Measurements from ENCODE around the gene PTPRZ1.

The PTPRZ1 gene

DNA sequence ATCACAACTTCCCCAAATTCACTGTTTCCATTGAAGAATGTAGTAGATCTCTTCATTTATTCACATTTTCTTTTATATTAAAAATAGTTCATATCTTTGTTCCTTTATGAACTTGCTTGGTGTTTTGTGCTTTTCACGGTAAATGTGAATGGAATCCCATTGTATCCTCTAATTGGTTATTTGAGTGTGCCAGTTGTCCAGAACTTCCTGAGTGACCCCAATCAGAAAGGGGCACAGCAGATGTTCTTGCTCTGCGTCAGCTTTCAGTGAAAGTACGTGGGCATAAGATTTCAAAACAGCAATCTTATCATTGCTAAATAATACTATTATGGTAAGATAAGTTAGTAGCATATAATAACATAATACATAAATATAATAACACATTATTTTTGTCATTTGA, 47.0 kb downstream of the PTPRZ1 start:
- Histone ChIP-seq H3K27ac (ENCODE audit: low read depth, low read length) (no peak overlapping the region), H3K4me3 (ENCODE audit: low read depth in 1 of 2, low read length in 2 of 2) (no peak overlapping the region), H3K36me3 (ENCODE audit: control insufficient read depth in 1 of 2, insufficient read depth in 2 of 2, low read length in 2 of 2) (no peaks in the 10 kb centered on the region), H3K9me3 (ENCODE audit: control insufficient read depth in 1 of 2, low read length in 2 of 2) (no peaks in the 10 kb centered on the region), H3K4me1 (ENCODE audit: control insufficient read depth in 1 of 2, insufficient read depth in 2 of 2, low read length in 2 of 2) (no peaks in the 10 kb centered on the region), H3K27me3 (ENCODE audit: control insufficient read depth in 1 of 2, insufficient read depth in 2 of 2, low read length in 2 of 2) (no peaks in the 10 kb centered on the region), H3K9ac (ENCODE audit: low read depth in 1 of 2, low read length in 2 of 2) (no peak overlapping the region)

DNA sequence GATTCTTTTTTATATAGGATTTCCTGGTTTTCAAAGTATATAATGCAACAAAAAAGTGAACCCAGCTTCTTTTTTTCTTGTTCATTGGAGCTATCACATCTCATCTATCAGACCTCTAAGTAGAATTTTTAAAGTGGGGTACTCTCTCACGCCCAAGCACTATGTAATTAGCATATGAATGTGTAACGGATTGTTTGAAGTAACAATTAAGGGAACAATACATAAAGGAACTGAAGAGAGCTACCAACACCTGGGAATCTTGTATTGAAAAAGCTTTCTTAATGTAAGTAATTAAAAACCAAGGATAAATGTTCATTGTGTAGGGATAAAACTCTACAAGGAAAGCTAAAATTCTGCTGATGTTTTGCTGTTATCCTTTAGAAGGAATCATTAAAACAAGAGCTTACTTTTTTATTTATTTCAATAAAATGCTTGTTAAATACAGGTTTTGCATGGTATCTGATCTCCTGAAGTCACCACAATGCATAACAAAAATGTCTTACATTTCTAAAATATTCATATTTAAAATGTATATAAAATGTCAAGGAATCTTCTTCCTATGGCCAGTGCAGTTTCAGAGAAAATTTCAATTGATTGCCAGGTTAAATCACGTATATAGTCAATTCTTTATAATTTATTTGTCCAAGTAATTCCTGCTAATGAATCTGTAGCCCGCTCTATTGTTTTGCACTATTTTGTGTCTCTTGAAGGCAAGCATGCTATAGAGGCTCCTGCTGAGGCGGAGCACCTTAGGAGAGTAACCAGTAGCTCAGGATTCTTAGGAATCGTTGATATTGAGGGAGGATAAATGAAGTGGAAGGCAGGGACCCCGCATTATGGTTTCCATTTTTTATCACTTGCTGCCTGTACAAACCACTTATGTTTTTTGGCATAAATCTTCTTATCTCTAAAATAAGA, 51.6 kb downstream of the PTPRZ1 start:
- Histone ChIP-seq H3K9ac (ENCODE audit: low read depth in 1 of 2, low read length in 2 of 2) (no peak overlapping the region), H3K36me3 (ENCODE audit: control insufficient read depth in 1 of 2, insufficient read depth in 2 of 2, low read length in 2 of 2) (no peaks in the 10 kb centered on the region), H3K4me3 (ENCODE audit: low read depth in 1 of 2, low read length in 2 of 2) (no peak overlapping the region), H3K27ac (ENCODE audit: low read depth, low read length) (no peak overlapping the region), H3K27me3 (ENCODE audit: control insufficient read depth in 1 of 2, insufficient read depth in 2 of 2, low read length in 2 of 2) (no peaks in the 10 kb centered on the region), H3K9me3 (ENCODE audit: control insufficient read depth in 1 of 2, low read length in 2 of 2) (no peaks in the 10 kb centered on the region), H3K4me1 (ENCODE audit: control insufficient read depth in 1 of 2, insufficient read depth in 2 of 2, low read length in 2 of 2) (no peaks in the 10 kb centered on the region)

DNA sequence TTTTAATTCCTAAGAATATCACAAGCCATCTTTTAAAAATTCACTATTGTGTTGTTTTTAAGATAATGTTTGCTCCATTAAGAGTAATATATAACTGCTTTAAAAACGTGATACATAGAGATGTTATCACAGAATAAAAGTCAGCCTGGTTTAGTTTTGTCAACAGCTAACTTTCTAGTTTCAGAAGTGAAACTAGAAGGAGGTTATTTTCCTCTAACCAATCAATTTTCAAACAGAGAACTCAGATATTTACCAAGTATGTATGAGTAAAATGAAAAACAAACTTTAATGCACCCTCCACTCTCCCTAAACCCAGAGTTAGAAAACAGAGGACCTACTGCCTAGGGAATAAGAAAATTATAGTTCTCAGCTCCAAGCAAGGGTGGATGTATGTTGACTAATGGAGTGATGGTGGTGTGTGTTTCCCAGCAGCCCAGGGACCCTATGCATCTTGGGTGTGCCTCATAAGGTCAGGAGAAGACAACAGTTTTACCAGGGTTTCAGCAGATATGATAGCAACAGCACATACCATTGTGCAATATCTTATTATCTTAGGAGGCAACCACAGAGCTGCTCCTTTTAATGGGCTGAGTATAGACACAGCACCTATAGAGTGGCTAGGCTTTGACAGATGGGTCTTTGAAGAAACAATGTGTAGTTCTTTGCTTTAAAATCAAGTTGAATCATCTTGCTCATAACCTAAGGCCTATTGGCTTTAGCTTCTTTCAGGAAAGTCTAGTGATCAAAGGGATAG, 58.4 kb downstream of the PTPRZ1 start:
- H3K4me3 ChIP-seq (ENCODE audit: low read depth in 1 of 2, low read length in 2 of 2), result no peak overlapping the region
- H3K9ac ChIP-seq (ENCODE audit: low read depth in 1 of 2, low read length in 2 of 2), result no peak overlapping the region
- H3K27ac ChIP-seq (ENCODE audit: low read depth, low read length), result no peak overlapping the region

DNA sequence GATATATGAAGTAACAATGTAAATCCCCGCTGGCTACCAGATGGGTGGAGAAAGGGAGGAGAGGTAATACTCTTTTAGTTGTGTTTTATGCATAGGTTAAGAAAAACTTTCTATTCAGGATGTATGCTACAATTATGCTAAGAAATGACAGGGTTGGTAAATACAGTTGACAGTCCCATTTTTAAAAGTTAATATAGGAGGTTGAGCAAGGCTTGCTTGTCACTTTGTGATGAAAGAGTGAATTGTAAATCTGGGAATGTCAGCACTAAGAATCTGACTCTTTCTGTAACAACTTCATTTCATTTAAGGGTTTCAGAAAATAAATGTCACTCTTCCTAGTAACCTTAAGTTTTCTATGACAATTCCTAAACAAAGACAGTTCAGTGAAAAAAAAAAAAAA, 59.8 kb downstream of the PTPRZ1 start:
- no peaks in the 10 kb centered on the region for H3K36me3 ChIP-seq (ENCODE audit: control insufficient read depth in 1 of 2, insufficient read depth in 2 of 2, low read length in 2 of 2)
- no peaks in the 10 kb centered on the region for H3K9me3 ChIP-seq (ENCODE audit: control insufficient read depth in 1 of 2, low read length in 2 of 2)
- no peak overlapping the region for H3K9ac ChIP-seq (ENCODE audit: low read depth in 1 of 2, low read length in 2 of 2)
- H3K4me3 ChIP-seq (ENCODE audit: low read depth in 1 of 2, low read length in 2 of 2), result no peak overlapping the region
- no peak overlapping the region for H3K27ac ChIP-seq (ENCODE audit: low read depth, low read length)
- H3K4me1 ChIP-seq (ENCODE audit: control insufficient read depth in 1 of 2, insufficient read depth in 2 of 2, low read length in 2 of 2), result no peaks in the 10 kb centered on the region
- H3K27me3 ChIP-seq (ENCODE audit: control insufficient read depth in 1 of 2, insufficient read depth in 2 of 2, low read length in 2 of 2), result no peaks in the 10 kb centered on the region

More for the DNA sequence above, 58.4 kb downstream of the PTPRZ1 start:
- no peaks in the 10 kb centered on the region for H3K4me1 ChIP-seq (ENCODE audit: control insufficient read depth in 1 of 2, insufficient read depth in 2 of 2, low read length in 2 of 2)
- H3K9me3 ChIP-seq (ENCODE audit: control insufficient read depth in 1 of 2, low read length in 2 of 2), result no peaks in the 10 kb centered on the region
- no peaks in the 10 kb centered on the region for H3K36me3 ChIP-seq (ENCODE audit: control insufficient read depth in 1 of 2, insufficient read depth in 2 of 2, low read length in 2 of 2)
- H3K27me3 ChIP-seq (ENCODE audit: control insufficient read depth in 1 of 2, insufficient read depth in 2 of 2, low read length in 2 of 2), result no peaks in the 10 kb centered on the region

DNA sequence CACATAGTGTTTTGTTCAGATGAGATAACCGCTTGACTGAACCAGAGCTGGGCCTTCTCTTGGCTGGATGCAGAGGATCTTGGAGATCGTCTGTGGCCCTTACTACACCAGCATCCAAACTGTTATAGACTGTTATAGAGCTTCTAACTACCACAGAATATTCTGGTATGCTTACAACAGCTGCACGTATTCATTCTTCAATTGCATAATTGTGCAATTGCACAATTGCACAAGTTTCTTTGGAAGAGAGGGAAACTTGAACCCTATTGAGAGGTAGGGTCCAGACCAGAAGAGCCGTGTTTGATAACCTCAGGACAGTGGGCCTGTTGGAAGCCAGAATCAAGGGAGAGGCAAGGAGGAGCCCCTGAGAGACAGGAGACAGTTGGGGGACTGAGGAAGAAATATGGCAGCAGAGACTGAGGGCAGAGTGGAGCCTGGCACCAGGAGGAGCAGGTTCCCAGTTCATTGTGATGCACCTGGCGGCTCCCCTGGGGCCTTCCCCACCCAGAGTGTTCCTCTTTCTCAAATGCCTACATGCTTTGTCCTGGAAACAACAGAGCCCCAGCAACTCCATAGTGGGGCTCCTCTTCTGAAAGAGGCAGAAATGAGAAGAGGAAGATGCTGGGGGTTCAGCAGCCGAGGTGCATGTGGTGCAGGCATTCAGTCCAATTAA, 64.1 kb downstream of the PTPRZ1 start:
- Histone ChIP-seq H3K27me3 (ENCODE audit: control insufficient read depth in 1 of 2, insufficient read depth in 2 of 2, low read length in 2 of 2) (no peaks in the 10 kb centered on the region), H3K4me3 (ENCODE audit: low read depth in 1 of 2, low read length in 2 of 2) (no peak overlapping the region), H3K4me1 (ENCODE audit: control insufficient read depth in 1 of 2, insufficient read depth in 2 of 2, low read length in 2 of 2) (no peaks in the 10 kb centered on the region), H3K36me3 (ENCODE audit: control insufficient read depth in 1 of 2, insufficient read depth in 2 of 2, low read length in 2 of 2) (no peaks in the 10 kb centered on the region), H3K27ac (ENCODE audit: low read depth, low read length) (no peak overlapping the region), H3K9ac (ENCODE audit: low read depth in 1 of 2, low read length in 2 of 2) (no peak overlapping the region), H3K9me3 (ENCODE audit: control insufficient read depth in 1 of 2, low read length in 2 of 2) (no peaks in the 10 kb centered on the region)

DNA sequence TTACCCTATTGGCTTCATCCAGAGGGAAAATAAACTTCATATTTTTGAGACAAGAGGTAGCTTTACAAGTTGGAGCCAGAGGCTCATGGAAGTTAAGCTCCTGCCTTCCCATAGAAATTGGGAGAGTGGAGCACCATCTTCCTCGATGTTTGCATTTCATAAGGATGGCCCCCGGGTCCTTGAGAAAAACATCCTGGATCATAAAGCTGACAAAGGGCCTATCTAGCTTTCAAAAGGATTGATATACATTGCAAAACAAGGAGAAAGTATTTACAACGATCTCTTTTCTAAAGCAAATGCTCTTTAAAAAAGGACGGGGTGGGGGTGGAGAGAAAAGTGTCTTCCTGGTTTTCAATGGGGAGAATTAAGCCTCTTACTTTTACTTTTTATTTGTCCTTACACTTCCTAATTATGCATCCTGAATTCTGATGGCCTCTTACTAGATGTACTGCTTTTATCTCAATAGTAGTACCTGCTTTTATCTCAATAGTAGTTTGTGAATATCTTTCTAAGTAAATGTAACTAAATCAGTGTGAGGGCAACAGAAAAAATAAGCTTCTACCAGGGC, 65.6 kb downstream of the PTPRZ1 start:
- no peak overlapping the region for H3K4me3 ChIP-seq (ENCODE audit: low read depth in 1 of 2, low read length in 2 of 2)
- no peaks in the 10 kb centered on the region for H3K27me3 ChIP-seq (ENCODE audit: control insufficient read depth in 1 of 2, insufficient read depth in 2 of 2, low read length in 2 of 2)
- no peak overlapping the region for H3K9ac ChIP-seq (ENCODE audit: low read depth in 1 of 2, low read length in 2 of 2)
- H3K36me3 ChIP-seq (ENCODE audit: control insufficient read depth in 1 of 2, insufficient read depth in 2 of 2, low read length in 2 of 2), result no peaks in the 10 kb centered on the region
- no peaks in the 10 kb centered on the region for H3K4me1 ChIP-seq (ENCODE audit: control insufficient read depth in 1 of 2, insufficient read depth in 2 of 2, low read length in 2 of 2)
- H3K9me3 ChIP-seq (ENCODE audit: control insufficient read depth in 1 of 2, low read length in 2 of 2), result no peaks in the 10 kb centered on the region
- H3K27ac ChIP-seq (ENCODE audit: low read depth, low read length), result no peak overlapping the region

DNA sequence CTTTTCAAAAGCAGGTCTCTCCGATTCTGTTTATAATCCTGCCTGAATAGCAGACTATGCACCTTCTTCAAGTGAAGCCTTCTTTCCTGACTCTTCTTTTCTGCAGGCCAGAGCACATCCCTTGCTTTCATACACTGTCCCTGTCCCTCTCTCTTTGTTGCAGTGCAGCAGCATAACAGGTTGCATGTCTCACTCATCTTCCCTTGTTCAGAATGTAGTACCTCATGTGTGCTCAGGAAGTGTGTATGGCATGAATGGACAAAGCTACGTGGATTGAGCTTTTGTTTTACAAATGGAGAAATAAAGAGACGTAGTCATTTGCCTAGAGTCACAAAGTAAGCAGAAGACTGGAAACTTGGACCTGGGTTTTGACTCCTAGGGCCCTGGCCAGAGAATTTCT, 68.0 kb downstream of the PTPRZ1 start:
- Histone ChIP-seq H3K27me3 (ENCODE audit: control insufficient read depth in 1 of 2, insufficient read depth in 2 of 2, low read length in 2 of 2) (no peaks in the 10 kb centered on the region), H3K36me3 (ENCODE audit: control insufficient read depth in 1 of 2, insufficient read depth in 2 of 2, low read length in 2 of 2) (no peaks in the 10 kb centered on the region), H3K27ac (ENCODE audit: low read depth, low read length) (no peak overlapping the region)

DNA sequence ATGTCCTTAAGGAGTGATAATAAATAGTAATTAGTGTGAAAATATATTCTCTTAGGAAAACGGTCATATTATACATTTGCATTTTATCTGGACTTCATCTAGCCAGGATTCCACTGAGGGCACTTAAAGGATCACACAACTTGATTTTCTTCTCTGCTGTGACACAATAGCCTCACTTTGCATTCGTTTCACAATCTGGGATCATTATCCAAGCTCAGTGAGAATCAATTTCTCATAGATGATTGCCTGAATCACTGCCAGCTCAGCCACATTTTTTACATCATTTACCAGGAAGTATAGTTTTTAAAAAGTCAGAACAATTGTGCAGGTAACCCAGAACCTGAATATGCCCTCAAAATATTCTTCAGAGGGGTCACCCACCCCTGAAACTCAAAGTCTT, 68.9 kb downstream of the PTPRZ1 start:
- Histone ChIP-seq H3K4me3 (ENCODE audit: low read depth in 1 of 2, low read length in 2 of 2) (no peak overlapping the region), H3K36me3 (ENCODE audit: control insufficient read depth in 1 of 2, insufficient read depth in 2 of 2, low read length in 2 of 2) (no peaks in the 10 kb centered on the region), H3K27ac (ENCODE audit: low read depth, low read length) (no peak overlapping the region), H3K4me1 (ENCODE audit: control insufficient read depth in 1 of 2, insufficient read depth in 2 of 2, low read length in 2 of 2) (no peaks in the 10 kb centered on the region), H3K9me3 (ENCODE audit: control insufficient read depth in 1 of 2, low read length in 2 of 2) (no peaks in the 10 kb centered on the region), H3K9ac (ENCODE audit: low read depth in 1 of 2, low read length in 2 of 2) (no peak overlapping the region), H3K27me3 (ENCODE audit: control insufficient read depth in 1 of 2, insufficient read depth in 2 of 2, low read length in 2 of 2) (no peaks in the 10 kb centered on the region)

More for the DNA sequence above, 68.0 kb downstream of the PTPRZ1 start:
- Histone ChIP-seq H3K9me3 (ENCODE audit: control insufficient read depth in 1 of 2, low read length in 2 of 2) (no peaks in the 10 kb centered on the region), H3K4me3 (ENCODE audit: low read depth in 1 of 2, low read length in 2 of 2) (no peak overlapping the region), H3K9ac (ENCODE audit: low read depth in 1 of 2, low read length in 2 of 2) (no peak overlapping the region), H3K4me1 (ENCODE audit: control insufficient read depth in 1 of 2, insufficient read depth in 2 of 2, low read length in 2 of 2) (no peaks in the 10 kb centered on the region)

DNA sequence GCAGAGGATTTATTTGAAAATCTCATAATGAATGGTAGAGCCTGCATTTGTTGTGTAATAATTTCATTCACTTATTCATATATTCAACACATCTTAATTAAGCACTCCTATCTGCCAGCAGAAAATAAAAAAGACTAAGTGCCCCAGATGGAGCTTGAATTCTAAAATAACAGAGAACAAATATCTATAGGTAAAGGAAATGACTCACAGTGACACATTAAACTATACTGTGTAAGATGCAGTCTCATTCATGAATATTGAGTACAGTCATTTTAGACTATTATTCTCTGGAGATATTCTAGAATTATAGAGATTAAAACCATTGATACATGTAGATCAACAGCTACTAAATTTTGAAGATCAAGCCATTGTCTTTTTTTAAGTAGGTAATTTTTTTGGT, 72.1 kb downstream of the PTPRZ1 start:
- Histone ChIP-seq H3K9ac (ENCODE audit: low read depth in 1 of 2, low read length in 2 of 2) (no peak overlapping the region), H3K27me3 (ENCODE audit: control insufficient read depth in 1 of 2, insufficient read depth in 2 of 2, low read length in 2 of 2) (no peaks in the 10 kb centered on the region), H3K4me1 (ENCODE audit: control insufficient read depth in 1 of 2, insufficient read depth in 2 of 2, low read length in 2 of 2) (no peaks in the 10 kb centered on the region), H3K4me3 (ENCODE audit: low read depth in 1 of 2, low read length in 2 of 2) (no peak overlapping the region), H3K27ac (ENCODE audit: low read depth, low read length) (no peak overlapping the region), H3K9me3 (ENCODE audit: control insufficient read depth in 1 of 2, low read length in 2 of 2) (no peaks in the 10 kb centered on the region), H3K36me3 (ENCODE audit: control insufficient read depth in 1 of 2, insufficient read depth in 2 of 2, low read length in 2 of 2) (no peaks in the 10 kb centered on the region)
